H9 (cell line): ENCODE results near the gene PLXNC1. TPM values are rescaled to one million over a fixed set of nuclear protein-coding genes. Genes with fewer than 3 reads are reported as not detected.

Experiments
- DNase-seq: peaks from one replicate; pipeline ENCODE4 v3.0.0-alpha.2; 2017
- H2AFZ ChIP-seq: one replicate; pipeline ENCODE4 v1.6.1; 2013; ENCODE audit warnings: mild to moderate bottlenecking, low read length, control low read depth, moderate library complexity
- H2AK5ac ChIP-seq: 2 replicates; pipeline ENCODE4 v1.6.1; 2013; ENCODE audit warnings: low read length, control low read depth, mixed read lengths; ENCODE audit not compliant: insufficient read length
- H2BK120ac ChIP-seq: one replicate; pipeline ENCODE4 v1.6.1; 2013; ENCODE audit warnings: low read depth, mild to moderate bottlenecking, low read length, control low read depth, inconsistent platforms; ENCODE audit not compliant: poor library complexity, severe bottlenecking
- H2BK12ac ChIP-seq: 2 replicates; pipeline ENCODE4 v1.6.1; 2013; ENCODE audit warnings: low read length, control low read depth, mixed read lengths, low read depth; ENCODE audit not compliant: insufficient read length
- H2BK15ac ChIP-seq: 2 replicates; pipeline ENCODE4 v1.6.1; 2013; ENCODE audit warnings: low read depth, low read length, control low read depth
- H2BK20ac ChIP-seq: one replicate; pipeline ENCODE4 v1.6.1; 2013; ENCODE audit warnings: low read depth, mild to moderate bottlenecking, low read length, control low read depth, inconsistent platforms; ENCODE audit not compliant: poor library complexity, severe bottlenecking
- H2BK5ac ChIP-seq: 2 replicates; pipeline ENCODE4 v1.6.1; 2013; ENCODE audit warnings: low read length, control low read depth, mixed read lengths; ENCODE audit not compliant: insufficient read length
- H3K14ac ChIP-seq: 2 replicates; pipeline ENCODE4 v1.6.1; 2013; ENCODE audit warnings: low read length, control low read depth; ENCODE audit not compliant: insufficient read depth
- H3K18ac ChIP-seq: 2 replicates; pipeline ENCODE4 v1.6.1; 2013; ENCODE audit warnings: low read depth, mild to moderate bottlenecking, mixed read lengths, low read length, control low read depth; ENCODE audit not compliant: insufficient read length
- H3K23ac ChIP-seq: 2 replicates; pipeline ENCODE4 v1.6.1; 2013; ENCODE audit warnings: low read length, control low read depth, mixed read lengths, low read depth; ENCODE audit not compliant: insufficient read length
- H3K23me2 ChIP-seq: 2 replicates; pipeline ENCODE4 v1.6.1; 2013; ENCODE audit warnings: low read depth, mild to moderate bottlenecking, mixed read lengths, low read length, control low read depth; ENCODE audit not compliant: insufficient read length, poor library complexity, severe bottlenecking
- H3K27ac ChIP-seq: 2 replicates; pipeline ENCODE4 v1.5.1; 2013; ENCODE audit warnings: low read length, control low read depth, mixed read lengths, low read depth; ENCODE audit not compliant: insufficient read length
- H3K27me3 ChIP-seq: 2 replicates; pipeline ENCODE4 v1.6.1; 2013; ENCODE audit warnings: low read length, control low read depth, inconsistent platforms; ENCODE audit not compliant: insufficient read depth
- H3K4ac ChIP-seq: 2 replicates; pipeline ENCODE4 v1.6.1; 2013; ENCODE audit warnings: low read depth, mild to moderate bottlenecking, control low read depth, inconsistent platforms, low read length, moderate library complexity
- H3K4me1 ChIP-seq: 2 replicates; pipeline ENCODE4 v1.6.1; 2013; ENCODE audit warnings: low read length, control low read depth, inconsistent platforms; ENCODE audit not compliant: insufficient read depth
- H3K4me2 ChIP-seq: 2 replicates; pipeline ENCODE4 v1.6.1; 2013; ENCODE audit warnings: low read length, control low read depth, mixed read lengths; ENCODE audit not compliant: insufficient read length, insufficient read depth
- H3K56ac ChIP-seq: 2 replicates; pipeline ENCODE4 v1.6.1; 2013; ENCODE audit warnings: low read depth, mild to moderate bottlenecking, mixed read lengths, low read length, control low read depth; ENCODE audit not compliant: insufficient read length
- H3K79me1 ChIP-seq: 2 replicates; pipeline ENCODE4 v1.6.1; 2013; ENCODE audit warnings: low read depth, mild to moderate bottlenecking, moderate library complexity, low read length, control low read depth, inconsistent platforms; ENCODE audit not compliant: insufficient read depth, poor library complexity, severe bottlenecking
- H3K79me2 ChIP-seq: 2 replicates; pipeline ENCODE4 v1.6.1; 2013; ENCODE audit warnings: low read length, control low read depth, inconsistent platforms; ENCODE audit not compliant: insufficient read depth
- H3K9ac ChIP-seq: 2 replicates; pipeline ENCODE4 v1.6.1; 2013; ENCODE audit warnings: low read length, control low read depth, mixed read lengths; ENCODE audit not compliant: insufficient read length; ENCODE audit errors: extremely low read depth
- H3K9me3 ChIP-seq: one replicate; pipeline ENCODE4 v1.6.1; 2013; ENCODE audit warnings: low read depth, low read length, inconsistent platforms; ENCODE audit not compliant: control insufficient read depth
- H3T11ph ChIP-seq: one replicate; pipeline ENCODE4 v1.6.1; 2013; ENCODE audit warnings: mild to moderate bottlenecking, low read length, control low read depth, inconsistent platforms
- H4K20me1 ChIP-seq: one replicate; pipeline ENCODE4 v1.6.1; 2013; ENCODE audit not compliant: control insufficient read depth, insufficient read length, insufficient read depth
- H4K5ac ChIP-seq: 2 replicates; pipeline ENCODE4 v1.6.1; 2013; ENCODE audit warnings: low read depth, mild to moderate bottlenecking, mixed read lengths, low read length, control low read depth; ENCODE audit not compliant: insufficient read length
- H4K8ac ChIP-seq: replicated peaks from 2 replicates; pipeline ENCODE4 v1.6.1; 2013; ENCODE audit warnings: low read length, control low read depth, mixed read lengths, low read depth; ENCODE audit not compliant: insufficient read length
- H4K91ac ChIP-seq: 2 replicates; pipeline ENCODE4 v1.6.1; 2013; ENCODE audit warnings: low read depth, mild to moderate bottlenecking, moderate library complexity, mixed read lengths, low read length, control low read depth; ENCODE audit not compliant: insufficient read length
- H3K27ac Mint-ChIP-seq, 3 experiments: 2 replicates in 2 of 3; 3 replicates in 1 of 3; pipeline ENCODE4 v1.8.0; 2020 to 2021; ENCODE audit warnings: mixed read lengths in 3 of 3, mild to moderate bottlenecking in 1 of 3, moderate library complexity in 1 of 3
- H3K27me3 Mint-ChIP-seq: 2 replicates; pipeline ENCODE4 v1.8.0; 2021; ENCODE audit warnings: low read depth, mild to moderate bottlenecking, moderate library complexity, mixed read lengths
- H3K36me3 Mint-ChIP-seq, 3 experiments: 2 replicates in 2 of 3; 3 replicates in 1 of 3; pipeline ENCODE4 v1.8.0; 2020 to 2021; ENCODE audit warnings: low read depth in 3 of 3, mixed read lengths in 3 of 3; ENCODE audit not compliant: insufficient read depth in 1 of 3
- H3K4me1 Mint-ChIP-seq, 2 experiments: 2 replicates each; pipeline ENCODE4 v1.8.0; 2020; ENCODE audit warnings: mixed read lengths in 2 of 2
- H3K4me3 Mint-ChIP-seq, 2 experiments: 2 replicates in 1 of 2; 3 replicates in 1 of 2; pipeline ENCODE4 v1.8.0; 2020 to 2021; ENCODE audit warnings: mild to moderate bottlenecking in 2 of 2, mixed read lengths in 2 of 2, moderate library complexity in 1 of 2
- H3K9me3 Mint-ChIP-seq, 2 experiments: 2 replicates in 1 of 2; 3 replicates in 1 of 2; pipeline ENCODE4 v1.8.0; 2020; ENCODE audit warnings: mild to moderate bottlenecking in 2 of 2, mixed read lengths in 2 of 2, moderate library complexity in 1 of 2
- CTCF ChIP-seq: fragments of 200-600 bp; sonication (generic); conservative IDR thresholded peaks from 3 replicates; pipeline ENCODE4 v1.8.0; 2021; ENCODE audit warnings: antibody characterized with exemption, mild to moderate bottlenecking
- WGBS: extraction: QIAGEN DNeasy Blood & Tissue Kit; methylation state at CpG from one replicate; pipeline ENCODE4 v1.1.7; 2013; ENCODE audit warnings: missing lambda C conversion rate, low lambda C conversion rate, mixed read lengths; ENCODE audit not compliant: insufficient read length; ENCODE audit errors: extremely low coverage; 5-methylcytosine and 5-hydroxymethylcytosine counted together
- total RNA-seq: library from RNA; stranded (reverse); gene quantifications from 2 replicates; pipeline ENCODE4 v1.2.1, GENCODE V29; 2021

Gene PLXNC1
- total RNA-seq, 1 experiment from 2014 or later: 1.2 TPM

- H3K23ac ChIP-seq: no peak overlapping the region
- H4K5ac ChIP-seq: no peak overlapping the region
- no peak overlapping the region for H3K27ac ChIP-seq
- H3K9ac ChIP-seq: no peak overlapping the region
- H2BK15ac ChIP-seq: no peak overlapping the region
- H3K79me2 ChIP-seq: no peaks in the 10 kb centered on the region
- no peak overlapping the region for H3T11ph ChIP-seq
- no peaks in the 10 kb centered on the region for H3K9me3 ChIP-seq
- H4K8ac ChIP-seq: no peak overlapping the region
- H2BK20ac ChIP-seq: no peak overlapping the region
- no peak overlapping the region for H3K18ac ChIP-seq
- Mint-ChIP-seq H3K4me3 (no peak overlapping the region), H3K27ac (peak overlapping the region in 1 of 3 experiments; percentile 95; a peak in 2 of 7 replicates), H3K27me3 (peaks cover 13% of the 10 kb centered on the region), H3K9me3 (peaks cover 0 to 2% of the 10 kb centered on the region in 2 experiments; a peak in 2 of 5 replicates), H3K36me3 (peaks cover 0 to 9% (median 4%) of the 10 kb centered on the region in 3 experiments; a peak in 4 of 7 replicates), H3K4me1 (peaks cover 60 to 69% of the 10 kb centered on the region in 2 experiments)
- no peak overlapping the region for H2BK12ac ChIP-seq
- no peak for DNase-seq
- no CpG with 5 or more reads among the region's 19 CpGs for WGBS
- H4K91ac ChIP-seq: no peak overlapping the region
- H2AK5ac ChIP-seq: no peak overlapping the region
- no peak overlapping the region for H2BK5ac ChIP-seq
- H3K4me2 ChIP-seq: no peak overlapping the region
- H3K4ac ChIP-seq: no peak overlapping the region
- H2BK120ac ChIP-seq: no peak overlapping the region
- H3K14ac ChIP-seq: no peak overlapping the region
- H3K27me3 ChIP-seq: no peaks in the 10 kb centered on the region
- peaks cover 18% of the 10 kb centered on the region; the same call in 1 of the 2 replicates for H3K4me1 ChIP-seq
- H4K20me1 ChIP-seq: no peaks in the 10 kb centered on the region
- no peak overlapping the region for H2AFZ ChIP-seq
- no peaks in the 10 kb centered on the region for H3K23me2 ChIP-seq
- TF ChIP-seq CTCF: no peak
- H3K56ac ChIP-seq: no peak overlapping the region
- H3K79me1 ChIP-seq: no peaks in the 10 kb centered on the region
These were observed 116.5 kb downstream of the PLXNC1 start for GRCh38 chr12:94264736-94265485.
